Transverse colon (tissue), 4 donors: Measurements from ENCODE around the gene EIF2S2. TPM values are rescaled to one million over a fixed set of nuclear protein-coding genes. Genes with fewer than 3 reads are reported as not detected.

Experiments
- DNase-seq: peaks from one replicate; pipeline ENCODE4 v3.0.0-alpha.2; 2019
- H3K27ac ChIP-seq, 4 donors: fragments of 200-600 bp; sonication (generic); 2 replicates each; pipeline ENCODE4 v1.5.1; 2016 to 2018; ENCODE audit warnings: inconsistent platforms in 4 of 4
- H3K27me3 ChIP-seq: fragments of 200-600 bp; sonication (generic); 2 replicates; pipeline ENCODE4 v1.5.1; 2017; ENCODE audit warnings: inconsistent platforms
- H3K36me3 ChIP-seq, 4 donors: fragments of 200-600 bp; sonication (generic); 2 replicates each; pipeline ENCODE4 v1.5.1; 2017 to 2019; ENCODE audit warnings: inconsistent platforms in 4 of 4
- H3K4me1 ChIP-seq, 4 donors: fragments of 200-600 bp; sonication (generic); 2 replicates each; pipeline ENCODE4 v1.5.1; 2017 to 2020; ENCODE audit warnings: inconsistent platforms in 4 of 4
- H3K4me3 ChIP-seq, 4 donors: fragments of 200-600 bp; sonication (generic); 1 replicate in 1 of 4; 2 replicates in 3 of 4; pipeline versions ENCODE4 v1.5.1 to v1.6.1; 2017 to 2019; ENCODE audit warnings: inconsistent platforms in 4 of 4
- H3K9me3 ChIP-seq, 2 donors: fragments of 200-600 bp; sonication (generic); 2 replicates each; pipeline ENCODE4 v1.5.1; 2017 to 2019; ENCODE audit warnings: inconsistent platforms in 2 of 2
- CTCF ChIP-seq, 5 experiments: fragments of 200-600 bp in 3 of 5; fragments of 450-650 bp in 2 of 5; sonication (generic) in 3 of 5; IDR thresholded peaks; 1 replicate in 2 of 5; 2 replicates in 3 of 5; pipeline ENCODE4 v1.5.1; 2016 to 2017; ENCODE audit warnings: antibody characterized with exemption in 5 of 5, inconsistent platforms in 3 of 5, mild to moderate bottlenecking in 2 of 5, moderate library complexity in 1 of 5
- EP300 ChIP-seq: sonication (generic); formaldehyde crosslinking; IDR thresholded peaks from one replicate; pipeline ENCODE4 v1.6.1; 2017; ENCODE audit warnings: antibody characterized with exemption, low read depth
- POLR2A ChIP-seq: fragments of 450-650 bp; IDR thresholded peaks from one replicate; pipeline ENCODE4 v1.6.1; 2016; ENCODE audit warnings: antibody characterized with exemption, mild to moderate bottlenecking, moderate library complexity
- POLR2AphosphoS5 ChIP-seq, 3 donors: sonication (generic); formaldehyde crosslinking; IDR thresholded peaks; one replicate each; pipeline ENCODE4 v1.6.1; 2016; ENCODE audit warnings: antibody characterized with exemption in 3 of 3
- WGBS, 2 donors: methylation state at CpG; one replicate each; pipeline ENCODE4 v1.1.5; 2018; ENCODE audit warnings: low coverage in 1 of 2; 5-methylcytosine and 5-hydroxymethylcytosine counted together
- in situ Hi-C, 4 donors: fragments of 200-750 bp; cut with MboI; loops; one replicate each; pipeline versions ENCODE4 v1.15.0 to v1.15.1; 2017; ENCODE audit warnings: low sequenced_read_pairs in 3 of 4, low pct_ligation_motif_present in 1 of 4, low pct_unique_long_range_greater_than_20kb in 1 of 4
- intact Hi-C: fragments of 100-400 bp; cut with DNase I; formaldehyde crosslinking; loops from one replicate; pipeline ENCODE4 v1.15.1; 2023; ENCODE audit warnings: low total_unique reads
- total RNA-seq, 4 donors: library from RNA; depleted of rRNA; stranded (reverse); fragments of >200 nt; gene quantifications; one replicate each; pipeline ENCODE4 v1.1.0, GENCODE V29; 2016

EIF2S2 gene
- total RNA-seq, 4 donors from 2014 or later: 15.3 to 42.1 (median 23.9) TPM

- intact Hi-C loops: no loop called here
- no peak for DNase-seq
- Histone ChIP-seq H3K27me3 (no peaks in the 10 kb centered on the region), H3K27ac (no peak overlapping the region), H3K4me3 (no peak overlapping the region), H3K4me1 (no peaks in the 10 kb centered on the region), H3K9me3 (no peaks in the 10 kb centered on the region), H3K36me3 (peaks cover 0 to 34% (median 4%) of the 10 kb centered on the region in 4 donors)
- 90% methylated on average over 20 of the region's 20 CpGs; no CpG with 5 or more reads in 1 of the 2 donors for WGBS, 2 donors
- in situ Hi-C loops: no loop called here
- TF ChIP-seq EP300: no peak
- no peak for TF ChIP-seq POLR2AphosphoS5 (IDR thresholded peaks at IDR 0.05)
- no peak for TF ChIP-seq CTCF (IDR thresholded peaks at IDR 0.05)
- TF ChIP-seq POLR2A: no peak
Observed at GRCh38 chr20:34076952-34077351, 35.1 kb downstream of the EIF2S2 start.

GRCh38 chr20:34075647-34076046 lies 36.4 kb downstream of the EIF2S2 start:
- intact Hi-C loops (no loop called here), in situ Hi-C loops (no loop called here)
- H3K4me3 ChIP-seq: no peak overlapping the region
- no peaks in the 10 kb centered on the region for H3K4me1 ChIP-seq
- H3K9me3 ChIP-seq: no peaks in the 10 kb centered on the region
- H3K27me3 ChIP-seq: no peaks in the 10 kb centered on the region
- H3K36me3 ChIP-seq: peaks cover 0 to 25% (median 4%) of the 10 kb centered on the region in 4 donors
- no peak for DNase-seq
- H3K27ac ChIP-seq: no peak overlapping the region
- TF ChIP-seq POLR2A (no peak), EP300 (no peak), CTCF (IDR thresholded peaks at IDR 0.05) (no peak), POLR2AphosphoS5 (IDR thresholded peaks at IDR 0.05) (no peak)
- 91 to 95% methylated on average over 3 to 16 of the region's 16 CpGs for WGBS, 2 donors

GRCh38 chr20:34074101-34074760 lies 37.8 kb downstream of the EIF2S2 start:
- in situ Hi-C loops: loop anchor here (25.0 kb wide), 2 partner anchors 137 to 212 kb away; no protein-coding TSS in a partner anchor
- DNase-seq: no peak
- Histone ChIP-seq H3K36me3 (peaks cover 0 to 22% (median 2%) of the 10 kb centered on the region in 4 donors), H3K9me3 (no peaks in the 10 kb centered on the region), H3K27me3 (no peaks in the 10 kb centered on the region), H3K4me3 (no peak overlapping the region), H3K27ac (no peak overlapping the region), H3K4me1 (peaks cover 4 to 10% (median 6%) of the 10 kb centered on the region in 4 donors)
- TF ChIP-seq POLR2A: no peak
- TF ChIP-seq EP300: no peak
- TF ChIP-seq POLR2AphosphoS5 (IDR thresholded peaks at IDR 0.05): no peak
- intact Hi-C loops: no loop called here
- 82% methylated on average over 7 of the region's 7 CpGs; no CpG with 5 or more reads in 1 of the 2 donors for WGBS, 2 donors

GRCh38 chr20:34072778-34073177 lies 39.3 kb downstream of the EIF2S2 start:
- in situ Hi-C loops: loop anchor here (25.0 kb wide), 2 partner anchors 135 to 210 kb away; no protein-coding TSS in a partner anchor
- H3K27me3 ChIP-seq: no peaks in the 10 kb centered on the region
- no peak for DNase-seq
- intact Hi-C loops: no loop called here
- WGBS, 2 donors: 95% methylated on average over 1 of the region's 1 CpG; no CpG with 5 or more reads in 1 of the 2 donors
- peaks cover 6 to 25% (median 10%) of the 10 kb centered on the region in 4 donors for H3K4me1 ChIP-seq
- TF ChIP-seq POLR2A (no peak), EP300 (no peak), CTCF (IDR thresholded peaks at IDR 0.05) (no peak), POLR2AphosphoS5 (IDR thresholded peaks at IDR 0.05) (no peak)
- peaks cover 0 to 22% (median 2%) of the 10 kb centered on the region in 4 donors for H3K36me3 ChIP-seq
- no peak overlapping the region for H3K27ac ChIP-seq
- H3K9me3 ChIP-seq: no peaks in the 10 kb centered on the region
- no peak overlapping the region for H3K4me3 ChIP-seq
